ENCODE results near the gene TET1. TPM values are rescaled to one million over a fixed set of nuclear protein-coding genes. Genes with fewer than 3 reads are reported as not detected.

The TET1 gene
- total RNA-seq, 1 experiment from 2014 or later: 2.7 TPM

GRCh38 chr10:68700197-68700596 is 140.1 kb downstream of the TET1 start:
- DNase-seq (ENCODE audit: low read depth, low spot score) (no peak), ATAC-seq (no peak)
- Histone ChIP-seq H3K27me3 (ENCODE audit: insufficient read depth, low read length) (no peaks in the 10 kb centered on the region), H3K4me1 (ENCODE audit: control insufficient read depth in 1 of 2, insufficient read depth in 2 of 2, low read length in 2 of 2) (no peaks in the 10 kb centered on the region), H3K9me3 (ENCODE audit: control insufficient read depth in 1 of 2, insufficient read depth in 1 of 2, low read depth in 1 of 2, low read length in 2 of 2) (no peaks in the 10 kb centered on the region), H4K20me1 (ENCODE audit: insufficient read depth) (no peaks in the 10 kb centered on the region), H3K27ac (ENCODE audit: low read depth, low read length) (no peak overlapping the region), H3K4me3 (replicated peaks in 1 of 2; ENCODE audit: low read depth in 1 of 2, low read length in 2 of 2) (no peak overlapping the region), H2AFZ (ENCODE audit: low read depth, low read length, poor library complexity, severe bottlenecking) (no peak overlapping the region), H3K36me3 (ENCODE audit: control insufficient read depth in 1 of 2, insufficient read depth in 2 of 2, low read length in 2 of 2) (no peaks in the 10 kb centered on the region), H3K4me2 (ENCODE audit: low read length) (no peak overlapping the region), H3K9me2 (ENCODE audit: insufficient read depth) (no peaks in the 10 kb centered on the region), H3K9ac (ENCODE audit: low read length) (no peak overlapping the region), H3K79me2 (ENCODE audit: insufficient read depth, low read length) (no peaks in the 10 kb centered on the region)
- no peak for TF ChIP-seq RAD21 (IDR thresholded peaks at IDR 0.05; ENCODE audit: low read depth)
- no peak for TF ChIP-seq ZBTB33 (IDR thresholded peaks at IDR 0.05; ENCODE audit: extremely low read depth, insufficient replicate concordance, low read length)
- TF ChIP-seq POLR2AphosphoS5 (IDR thresholded peaks at IDR 0.05; ENCODE audit: low read depth, low read length): no peak
- no peak for TF ChIP-seq SIN3A (IDR thresholded peaks at IDR 0.05; ENCODE audit: low read depth)
- no peak for TF ChIP-seq ATF3 (IDR thresholded peaks at IDR 0.05)
- TF ChIP-seq JUND (IDR thresholded peaks at IDR 0.05): no peak
- TF ChIP-seq EZH2phosphoT487 (IDR thresholded peaks at IDR 0.05; ENCODE audit: borderline replicate concordance): no peak
- no peak for TF ChIP-seq POLR2A (IDR thresholded peaks at IDR 0.05; ENCODE audit: borderline replicate concordance, extremely low read depth, insufficient read depth, insufficient read length)
- intact Hi-C loops (cut with micrococcal nuclease): no loop called here
- BruUV-seq (replicated peaks): no TSS peak
- ChIA-PET POLR2A (no interaction called here), CTCF (no interaction called here), RAD21 (ENCODE audit: low non-redundant PET in 1 of 2, low total read pairs in 2 of 2, uncharacterized antibody in 2 of 2, unreplicated experiment in 2 of 2) (no interaction called here)

GRCh38 chr10:68705548-68705947 is 145.4 kb downstream of the TET1 start:
- ATAC-seq: no peak
- Histone ChIP-seq H3K27ac (ENCODE audit: low read depth, low read length) (no peak overlapping the region), H3K4me2 (ENCODE audit: low read length) (no peak overlapping the region), H2AFZ (ENCODE audit: low read depth, low read length, poor library complexity, severe bottlenecking) (no peak overlapping the region), H3K36me3 (ENCODE audit: control insufficient read depth in 1 of 2, insufficient read depth in 2 of 2, low read length in 2 of 2) (no peaks in the 10 kb centered on the region), H3K4me3 (replicated peaks in 1 of 2; ENCODE audit: low read depth in 1 of 2, low read length in 2 of 2) (no peak overlapping the region), H3K9me2 (ENCODE audit: insufficient read depth) (no peaks in the 10 kb centered on the region), H3K79me2 (ENCODE audit: insufficient read depth, low read length) (no peaks in the 10 kb centered on the region), H3K4me1 (ENCODE audit: control insufficient read depth in 1 of 2, insufficient read depth in 2 of 2, low read length in 2 of 2) (no peaks in the 10 kb centered on the region), H3K27me3 (ENCODE audit: insufficient read depth, low read length) (no peaks in the 10 kb centered on the region), H4K20me1 (ENCODE audit: insufficient read depth) (no peaks in the 10 kb centered on the region), H3K9ac (ENCODE audit: low read length) (no peak overlapping the region), H3K9me3 (ENCODE audit: control insufficient read depth in 1 of 2, insufficient read depth in 1 of 2, low read depth in 1 of 2, low read length in 2 of 2) (no peaks in the 10 kb centered on the region)
- DNase-seq (ENCODE audit: low read depth, low spot score): no peak
- ChIA-PET CTCF (no interaction called here), POLR2A (no interaction called here), RAD21 (ENCODE audit: low non-redundant PET in 1 of 2, low total read pairs in 2 of 2, uncharacterized antibody in 2 of 2, unreplicated experiment in 2 of 2) (no interaction called here)
- BruUV-seq (replicated peaks): no TSS peak
- intact Hi-C loops (cut with micrococcal nuclease): no loop called here
- TF ChIP-seq ZBTB33 (IDR thresholded peaks at IDR 0.05; ENCODE audit: extremely low read depth, insufficient replicate concordance, low read length) (no peak), ATF3 (IDR thresholded peaks at IDR 0.05) (no peak), POLR2AphosphoS5 (IDR thresholded peaks at IDR 0.05; ENCODE audit: low read depth, low read length) (no peak), CEBPB (IDR thresholded peaks at IDR 0.05; ENCODE audit: low read depth) (no peak), MAX (IDR thresholded peaks at IDR 0.05) (no peak), EZH2 (IDR thresholded peaks at IDR 0.05) (no peak), ZNF274 (IDR thresholded peaks at IDR 0.05; ENCODE audit: low read depth, low read length) (no peak), JUND (IDR thresholded peaks at IDR 0.05) (no peak), CBX3 (IDR thresholded peaks at IDR 0.05; ENCODE audit: low read depth) (no peak), ELF1 (IDR thresholded peaks at IDR 0.05; ENCODE audit: borderline replicate concordance, low read depth) (no peak)

All from HCT116 (cell line).